ENCODE results near the gene CEP41. TPM values are rescaled to one million over a fixed set of nuclear protein-coding genes. Genes with fewer than 3 reads are reported as not detected.

Gene CEP41
- total RNA-seq, 4 donors from 2014 or later = 1.8 to 6.2 (median 1.9) TPM

DNA sequence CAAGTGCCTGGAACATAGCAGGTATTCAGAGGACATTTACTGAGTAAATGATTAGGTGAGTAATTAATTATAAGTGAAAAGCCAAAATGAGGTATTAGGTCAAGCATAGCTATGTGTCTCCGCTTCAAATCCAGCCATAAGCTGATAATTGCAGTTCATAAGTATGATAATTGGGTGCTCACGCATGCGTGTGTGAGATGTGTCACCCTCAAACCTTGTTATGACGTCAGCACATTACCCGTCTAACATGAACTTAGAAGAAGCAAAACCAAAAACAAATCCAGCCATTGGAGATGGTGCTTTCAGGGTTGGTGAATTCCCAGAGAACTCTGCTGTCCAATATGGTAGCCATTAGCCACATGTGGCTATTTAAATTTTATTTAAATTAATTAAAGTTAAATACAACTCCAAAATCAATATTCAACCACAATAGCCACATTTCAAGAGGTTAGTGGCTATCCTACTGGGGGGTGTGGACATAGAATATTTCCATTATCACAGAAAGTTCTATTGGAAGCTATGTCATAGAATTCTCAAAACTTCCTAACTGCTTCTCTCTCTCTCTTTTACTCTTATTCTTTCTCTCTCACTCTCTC, 96.4 kb downstream of the CEP41 start, which contains the start of gene CPA5:
TSS of gene CPA5 (plus strand) at position 546 of the 596 bp plus-strand sequence. CDS start 1,670 bp downstream, outside the sequence.
- no peak within 1 kb of the TSS for H3K27ac ChIP-seq
- intact Hi-C loops (cut with DNase I; ENCODE audit: low total_unique reads) (loop anchor here (2.0 kb wide), 1 partner anchor 88 kb away; no protein-coding TSS in a partner anchor), in situ Hi-C loops (cut with MboI; ENCODE audit: low sequenced_read_pairs in 4 of 4) (no loop called here)

More for the DNA sequence above, 96.4 kb downstream of the CEP41 start, which contains the start of gene CPA5:
- Histone ChIP-seq H3K27me3 (no peaks in the 10 kb centered on the region), H3K4me1 (no peaks in the 10 kb centered on the region), H3K36me3 (no peaks in the 10 kb centered on the region), H3K9me3 (no peaks in the 10 kb centered on the region), H3K4me3 (no peak within 1 kb of the TSS)
- ATAC-seq (no peak), DNase-seq (no peak)
- TF ChIP-seq, protein P1, sequence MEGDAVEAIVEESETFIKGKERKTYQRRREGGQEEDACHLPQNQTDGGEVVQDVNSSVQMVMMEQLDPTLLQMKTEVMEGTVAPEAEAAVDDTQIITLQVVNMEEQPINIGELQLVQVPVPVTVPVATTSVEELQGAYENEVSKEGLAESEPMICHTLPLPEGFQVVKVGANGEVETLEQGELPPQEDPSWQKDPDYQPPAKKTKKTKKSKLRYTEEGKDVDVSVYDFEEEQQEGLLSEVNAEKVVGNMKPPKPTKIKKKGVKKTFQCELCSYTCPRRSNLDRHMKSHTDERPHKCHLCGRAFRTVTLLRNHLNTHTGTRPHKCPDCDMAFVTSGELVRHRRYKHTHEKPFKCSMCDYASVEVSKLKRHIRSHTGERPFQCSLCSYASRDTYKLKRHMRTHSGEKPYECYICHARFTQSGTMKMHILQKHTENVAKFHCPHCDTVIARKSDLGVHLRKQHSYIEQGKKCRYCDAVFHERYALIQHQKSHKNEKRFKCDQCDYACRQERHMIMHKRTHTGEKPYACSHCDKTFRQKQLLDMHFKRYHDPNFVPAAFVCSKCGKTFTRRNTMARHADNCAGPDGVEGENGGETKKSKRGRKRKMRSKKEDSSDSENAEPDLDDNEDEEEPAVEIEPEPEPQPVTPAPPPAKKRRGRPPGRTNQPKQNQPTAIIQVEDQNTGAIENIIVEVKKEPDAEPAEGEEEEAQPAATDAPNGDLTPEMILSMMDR (IDR thresholded peaks at IDR 0.05 in 4 of 5, conservative IDR thresholded peaks at IDR 0.05 in 1 of 5) = no peak
- no peak for TF ChIP-seq POLR2A (IDR thresholded peaks at IDR 0.05)

Other genes with a start within 250 kb of the CEP41 start
- gene TMEM209, start 235.6 kb downstream of the CEP41 start, total RNA-seq = 10 to 100 TPM in 2 of 4 donors, 1 to 10 TPM in 2; 5.4 to 14.0 (median 9.9) TPM
- not detected for gene SSMEM1, start 233.2 kb downstream of the CEP41 start, total RNA-seq
- gene CPA2, start 174.2 kb downstream of the CEP41 start, total RNA-seq = not detected
- gene CPA4, start 147.9 kb downstream of the CEP41 start, total RNA-seq = not detected
- not detected for gene CPA5, start 96.2 kb downstream of the CEP41 start, total RNA-seq
- not detected for gene CPA1, start 60.5 kb downstream of the CEP41 start, total RNA-seq
- 1 to 10 TPM; 1.4 to 2.3 (median 1.7) TPM for gene MEST, start 51.1 kb upstream of the CEP41 start, total RNA-seq
- gene COPG2, start 227.7 kb upstream of the CEP41 start, total RNA-seq = 10 to 100 TPM; 12.5 to 15.0 (median 14.0) TPM
- gene TSGA13, start 245.5 kb upstream of the CEP41 start, total RNA-seq = not detected

Data from gastrocnemius medialis (tissue), 4 donors.